ENCODE data around the gene MT1G. TPM values are rescaled to one million over a fixed set of nuclear protein-coding genes. Genes with fewer than 3 reads are reported as not detected.

The MT1G gene
- total RNA-seq, 1 donor from 2014 or later: not detected

GRCh38 chr16:56645838-56646237, 22.0 kb downstream of the MT1G start:
- no peak for TF ChIP-seq CTCF (IDR thresholded peaks at IDR 0.05; ENCODE audit: partially characterized antibody, unreplicated experiment)
- no peak overlapping the region for H3K4me3 Mint-ChIP-seq (ENCODE audit: unreplicated experiment)
- H3K9me3 Mint-ChIP-seq (ENCODE audit: unreplicated experiment): peaks cover 4% of the 10 kb centered on the region
- no peaks in the 10 kb centered on the region for H3K36me3 Mint-ChIP-seq (ENCODE audit: unreplicated experiment)
- peaks cover 30% of the 10 kb centered on the region for H3K27me3 Mint-ChIP-seq (ENCODE audit: unreplicated experiment)
- H3K27ac Mint-ChIP-seq (ENCODE audit: unreplicated experiment): no peak overlapping the region
- no peak for DNase-seq
- H3K4me1 Mint-ChIP-seq (ENCODE audit: low read depth, unreplicated experiment): no peaks in the 10 kb centered on the region

GRCh38 chr16:56645311-56645710, 22.6 kb downstream of the MT1G start:
- Mint-ChIP-seq H3K36me3 (ENCODE audit: unreplicated experiment) (no peaks in the 10 kb centered on the region), H3K4me3 (ENCODE audit: unreplicated experiment) (no peak overlapping the region)
- DNase-seq: no peak

DNA sequence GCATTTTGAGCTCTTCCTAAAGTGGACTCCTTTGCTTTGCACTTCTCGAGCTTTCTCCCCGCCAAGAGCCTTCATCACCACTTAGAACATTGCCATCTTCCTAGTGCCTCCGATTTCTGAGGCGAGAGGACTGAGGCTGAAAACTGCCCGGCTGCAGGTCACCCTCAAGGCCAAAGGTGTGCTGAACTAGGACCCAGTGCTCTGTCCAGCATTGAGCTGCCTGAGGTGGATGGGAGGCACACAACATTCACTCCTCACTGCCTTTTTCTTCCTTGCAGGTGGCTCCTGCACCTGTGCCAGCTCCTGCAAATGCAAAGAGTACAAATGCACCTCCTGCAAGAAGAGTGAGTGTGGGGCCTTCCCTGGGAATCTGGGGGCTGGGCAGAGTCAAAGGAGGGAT, 24.0 kb downstream of the MT1G start:
- peak overlapping the region; percentile 40 for H3K4me3 Mint-ChIP-seq (ENCODE audit: unreplicated experiment)

More at GRCh38 chr16:56645311-56645710, 22.6 kb downstream of the MT1G start:
- TF ChIP-seq CTCF (IDR thresholded peaks at IDR 0.05; ENCODE audit: partially characterized antibody, unreplicated experiment): no peak
- H3K27ac Mint-ChIP-seq (ENCODE audit: unreplicated experiment): no peak overlapping the region
- H3K27me3 Mint-ChIP-seq (ENCODE audit: unreplicated experiment): peaks cover 35% of the 10 kb centered on the region
- no peaks in the 10 kb centered on the region for H3K4me1 Mint-ChIP-seq (ENCODE audit: low read depth, unreplicated experiment)
- H3K9me3 Mint-ChIP-seq (ENCODE audit: unreplicated experiment): peaks cover 4% of the 10 kb centered on the region

GRCh38 chr16:56643080-56643778, 24.6 kb downstream of the MT1G start:
- Mint-ChIP-seq H3K36me3 (ENCODE audit: unreplicated experiment) (no peaks in the 10 kb centered on the region), H3K4me3 (ENCODE audit: unreplicated experiment) (peak overlapping the region; percentile 40), H3K27me3 (ENCODE audit: unreplicated experiment) (peaks cover 46% of the 10 kb centered on the region), H3K4me1 (ENCODE audit: low read depth, unreplicated experiment) (no peaks in the 10 kb centered on the region), H3K9me3 (ENCODE audit: unreplicated experiment) (peaks cover 4% of the 10 kb centered on the region), H3K27ac (ENCODE audit: unreplicated experiment) (no peak overlapping the region)
- DNase-seq: peak; percentile 36
- TF ChIP-seq CTCF (IDR thresholded peaks at IDR 0.05; ENCODE audit: partially characterized antibody, unreplicated experiment): no peak

More for the DNA sequence above, 24.0 kb downstream of the MT1G start:
- Mint-ChIP-seq H3K27me3 (ENCODE audit: unreplicated experiment) (peaks cover 43% of the 10 kb centered on the region), H3K27ac (ENCODE audit: unreplicated experiment) (no peak overlapping the region), H3K4me1 (ENCODE audit: low read depth, unreplicated experiment) (no peaks in the 10 kb centered on the region), H3K9me3 (ENCODE audit: unreplicated experiment) (peaks cover 4% of the 10 kb centered on the region), H3K36me3 (ENCODE audit: unreplicated experiment) (no peaks in the 10 kb centered on the region)
- no peak for DNase-seq
- no peak for TF ChIP-seq CTCF (IDR thresholded peaks at IDR 0.05; ENCODE audit: partially characterized antibody, unreplicated experiment)

- Mint-ChIP-seq H3K4me3 (ENCODE audit: unreplicated experiment) (no peak overlapping the region), H3K27me3 (ENCODE audit: unreplicated experiment) (peaks cover 48% of the 10 kb centered on the region), H3K36me3 (ENCODE audit: unreplicated experiment) (no peaks in the 10 kb centered on the region), H3K27ac (ENCODE audit: unreplicated experiment) (no peak overlapping the region), H3K9me3 (ENCODE audit: unreplicated experiment) (peaks cover 4% of the 10 kb centered on the region), H3K4me1 (ENCODE audit: low read depth, unreplicated experiment) (peaks cover 3% of the 10 kb centered on the region)
- DNase-seq: no peak
- no peak for TF ChIP-seq CTCF (IDR thresholded peaks at IDR 0.05; ENCODE audit: partially characterized antibody, unreplicated experiment)
Measured at GRCh38 chr16:56641166-56641565, 26.7 kb downstream of the MT1G start.
